ENCODE data around the gene AIG1.
"Not testable (repeated sequence)": the region's sequence is repeated elsewhere in the genome, so short reads cannot be mapped to it uniquely, and the experiment has no call there.

AIG1 gene

GRCh38 chr6:143290206-143290605 lies 229.5 kb downstream of the AIG1 start:
- DNase-seq, result no peak

GRCh38 chr6:143293523-143293922 lies 232.8 kb downstream of the AIG1 start:
- peak; percentile 4 for DNase-seq

- peak; percentile 11 for DNase-seq
Measured at GRCh38 chr6:143294265-143294860, 233.7 kb downstream of the AIG1 start.

- DNase-seq, result no peak
Measured at GRCh38 chr6:143295932-143296331, 235.2 kb downstream of the AIG1 start.

DNA sequence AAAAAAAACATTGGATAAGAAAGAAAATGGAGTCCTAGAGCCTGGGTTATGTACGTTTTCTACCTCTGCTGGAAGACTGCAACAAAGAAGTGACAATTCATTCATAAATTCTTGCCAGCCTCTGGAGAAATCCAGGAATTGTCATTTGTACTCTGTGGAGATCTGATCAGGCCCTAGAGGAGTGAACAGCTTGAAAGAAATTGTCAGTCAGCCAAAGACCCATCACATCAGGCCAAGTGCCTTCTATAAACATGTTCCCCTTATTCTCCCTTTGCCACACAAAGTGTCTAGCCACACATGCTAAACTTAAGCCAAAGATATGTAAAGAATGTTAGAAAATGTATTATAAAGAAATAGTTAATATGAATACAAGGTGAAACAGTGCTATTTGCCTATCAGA lies 237.4 kb downstream of the AIG1 start:
- DNase-seq, result no peak

GRCh38 chr6:143299253-143300166 lies 238.8 kb downstream of the AIG1 start:
- no peak for DNase-seq

DNA sequence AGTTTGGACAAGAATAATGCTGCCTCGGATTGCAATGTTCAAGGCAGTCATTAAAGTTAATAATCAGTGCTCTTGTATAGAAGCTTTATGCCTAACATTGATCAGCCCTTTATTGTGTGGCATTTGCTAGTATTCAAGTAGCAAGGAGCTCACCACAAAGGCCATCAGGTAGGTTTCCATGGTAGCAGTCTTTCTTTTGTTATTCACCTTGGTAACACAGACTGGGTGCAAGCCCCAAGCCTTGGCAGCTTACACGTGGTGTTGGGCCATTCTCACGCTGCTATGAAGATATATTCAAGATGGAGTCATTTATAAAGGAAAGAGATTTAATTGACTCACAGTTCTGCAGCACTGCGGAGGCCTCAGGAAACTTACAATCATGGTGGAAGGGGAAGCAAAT lies 240.5 kb downstream of the AIG1 start:
- DNase-seq, result no peak

DNA sequence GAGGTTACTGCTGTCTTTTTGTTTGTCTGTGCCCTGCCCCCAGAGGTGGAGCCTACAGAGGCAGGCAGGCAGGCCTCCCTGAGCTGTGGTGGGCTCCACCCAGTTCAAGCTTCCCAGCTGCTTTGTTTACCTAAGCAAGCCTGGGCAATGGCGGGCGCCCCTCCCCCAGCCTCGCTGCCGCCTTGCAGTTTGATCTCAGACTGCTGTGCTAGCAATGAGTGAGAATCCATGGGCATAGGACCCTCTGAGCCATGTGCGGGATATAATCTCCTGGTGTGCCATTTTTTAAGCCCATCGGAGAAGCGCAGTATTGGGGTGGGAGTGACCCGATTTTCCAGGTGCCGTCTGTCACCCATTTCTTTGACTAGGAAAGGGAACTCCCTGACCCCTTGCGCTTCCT lies 247.1 kb downstream of the AIG1 start:
- not testable (repeated sequence) for DNase-seq

GRCh38 chr6:143313163-143313562 lies 252.5 kb downstream of the AIG1 start:
- no peak for DNase-seq

- no peak for DNase-seq
Measured at GRCh38 chr6:143321491-143322086, 260.9 kb downstream of the AIG1 start.

DNA sequence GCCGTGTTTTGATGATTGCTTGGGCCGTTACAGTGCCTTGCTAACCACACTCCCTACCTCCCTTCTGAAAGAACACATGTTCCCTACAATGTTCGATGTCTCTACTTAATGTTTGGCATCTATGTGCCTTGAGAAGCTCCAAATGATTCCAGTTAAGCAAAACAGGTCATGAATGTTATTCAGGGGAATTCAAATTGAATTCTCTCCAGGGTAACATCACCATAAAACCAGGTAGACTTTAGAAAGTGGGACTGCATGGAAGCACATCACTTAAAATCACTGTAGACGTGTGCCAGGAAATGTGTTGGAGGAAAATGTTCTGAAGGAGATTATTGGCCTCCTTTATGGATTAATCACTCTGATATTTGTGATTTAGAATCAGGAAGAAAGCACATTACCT lies 261.7 kb downstream of the AIG1 start:
- no peak for DNase-seq

- peak; percentile 86 for DNase-seq
Measured at GRCh38 chr6:143323729-143324470, 263.2 kb downstream of the AIG1 start.

DNA sequence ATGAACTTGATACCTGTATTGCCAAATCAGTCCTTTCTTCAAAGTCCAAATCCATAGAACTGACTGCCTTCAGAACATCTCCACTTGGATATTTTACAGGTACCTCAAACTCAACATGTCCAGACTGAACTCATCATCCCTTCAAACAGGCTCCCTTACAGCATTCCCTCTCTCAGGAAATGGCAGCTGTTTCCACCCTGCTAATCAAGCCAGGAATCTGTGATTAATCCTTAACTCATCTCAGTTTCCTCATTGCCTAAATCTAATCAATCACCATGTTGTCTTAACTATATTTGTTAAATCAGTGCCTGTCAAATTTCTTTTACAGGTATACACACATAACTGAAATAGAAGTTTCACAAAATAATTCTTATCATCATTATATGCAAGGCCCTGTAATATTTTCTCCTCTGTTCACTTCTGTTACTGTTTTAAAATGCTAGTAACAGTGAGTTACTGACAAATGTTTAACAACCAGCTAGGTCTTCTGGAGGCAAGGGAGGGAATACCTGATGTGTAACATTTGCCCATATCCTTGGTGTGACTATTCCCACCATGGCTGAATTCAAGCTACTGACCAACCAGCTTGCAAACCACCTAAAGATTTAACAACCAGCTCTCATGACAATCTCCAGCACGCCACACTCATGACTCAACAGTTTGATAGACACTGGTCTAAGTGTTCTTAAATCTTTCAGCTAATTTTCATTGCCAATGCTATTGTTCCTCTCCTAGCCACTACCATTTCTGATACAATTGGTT lies 264.9 kb downstream of the AIG1 start:
- DNase-seq, result peak; percentile 56

DNA sequence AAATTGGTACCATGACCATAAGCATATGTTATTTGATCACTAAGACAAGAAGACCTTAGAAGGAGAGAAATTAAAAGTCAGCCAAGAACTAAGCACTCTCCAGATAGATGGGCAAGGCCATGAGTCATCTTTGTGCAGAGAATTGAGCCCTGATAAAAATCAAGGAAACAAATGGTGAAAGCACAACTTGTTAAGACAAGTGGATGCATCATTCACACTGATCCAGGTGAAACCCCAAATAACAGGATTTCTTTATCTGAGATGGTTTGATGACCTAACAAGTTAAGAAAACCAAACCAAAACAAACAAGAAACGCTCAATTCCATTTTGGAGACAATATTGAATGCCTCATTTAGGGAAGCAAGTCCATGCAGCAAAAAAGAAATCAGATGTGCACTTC lies 268.2 kb downstream of the AIG1 start:
- no peak for DNase-seq

- DNase-seq, result no peak
Measured at GRCh38 chr6:143329323-143329722, 268.6 kb downstream of the AIG1 start.

DNA sequence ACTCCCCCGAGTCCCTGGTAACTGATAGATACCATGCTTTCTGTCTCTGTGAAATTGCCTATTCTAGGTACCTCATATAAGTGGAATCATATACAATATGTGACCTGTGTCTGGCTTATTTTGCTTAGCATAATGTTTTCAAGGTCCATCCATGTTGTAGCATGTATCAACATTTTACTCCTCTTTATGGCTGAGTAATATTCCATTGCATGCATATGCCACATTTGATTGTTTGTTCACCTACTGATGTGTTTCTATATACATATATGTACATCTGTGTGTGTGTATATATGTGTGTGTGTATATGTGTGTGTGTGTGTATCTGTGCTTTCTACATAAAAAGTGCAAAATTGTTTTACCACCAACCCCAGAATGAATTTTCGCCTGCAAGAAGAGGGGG lies 270.7 kb downstream of the AIG1 start:
- DNase-seq, result no peak

- no peak for DNase-seq
Measured at GRCh38 chr6:143332153-143332845, 271.6 kb downstream of the AIG1 start.

- no peak for DNase-seq
Measured at GRCh38 chr6:143333081-143333480, 272.4 kb downstream of the AIG1 start.

GRCh38 chr6:143333749-143334520 lies 273.2 kb downstream of the AIG1 start:
- no peak for DNase-seq

GRCh38 chr6:143335865-143336264 lies 275.2 kb downstream of the AIG1 start:
- DNase-seq, result no peak
